NCI-H2171 treated with DMSO at 0.1 percent for 48 hours (cell line): Measurements from ENCODE around the gene MRGPRG.
A peak's percentile ranks its signal among the peaks of the same experiment; 100 is the strongest.

Experiments used
- DNase-seq: peaks from one replicate; lab custom pipeline; 2025; lab: John Stamatoyannopoulos, UW

The MRGPRG gene

DNA sequence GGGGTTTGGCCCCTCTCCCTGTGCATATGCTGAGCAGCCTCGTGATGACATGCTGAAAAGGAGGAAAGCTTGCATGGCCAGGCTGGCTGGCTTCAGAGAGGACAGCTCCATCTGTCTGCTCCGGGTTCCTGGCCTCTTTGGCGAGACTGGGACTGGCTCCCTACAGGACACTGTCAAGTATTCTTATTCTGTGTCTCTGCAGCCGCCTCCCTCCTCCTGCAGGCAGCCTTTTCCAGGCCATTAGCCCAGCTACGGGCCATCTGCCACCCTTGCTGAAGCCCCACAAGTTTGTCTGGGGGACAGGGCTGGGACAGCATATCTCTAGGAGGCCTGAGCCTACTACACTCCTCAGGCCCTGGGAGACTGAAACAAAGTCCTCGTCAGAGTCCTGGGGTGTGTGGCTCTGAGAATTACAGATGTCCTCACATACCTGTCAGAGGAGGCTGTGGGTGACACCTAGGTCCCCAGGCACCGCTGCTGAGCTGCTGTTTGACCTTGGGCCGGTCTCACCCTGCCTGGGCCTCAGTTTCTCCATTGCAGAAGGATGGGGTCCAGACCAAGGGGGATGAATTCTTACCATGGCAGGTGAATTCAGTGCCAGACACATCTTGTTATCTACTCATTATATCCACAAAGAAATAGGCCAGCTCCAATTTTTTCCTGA is 11.0 kb downstream of the MRGPRG start:
- DNase-seq, result no peak

DNA sequence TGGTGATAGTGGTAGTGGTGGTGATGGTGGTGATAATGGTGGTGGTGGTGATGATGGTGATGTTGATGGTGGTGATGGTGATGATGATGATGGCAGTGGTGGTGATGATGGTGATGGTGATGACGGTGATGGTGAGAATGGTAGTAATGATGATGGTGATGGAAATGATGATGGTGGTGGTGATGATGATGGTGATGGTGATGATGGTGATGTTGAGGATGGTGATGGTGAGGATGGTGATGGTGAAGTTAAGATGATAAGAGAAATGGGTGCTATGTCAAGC is 11.8 kb downstream of the MRGPRG start:
- no peak for DNase-seq

DNA sequence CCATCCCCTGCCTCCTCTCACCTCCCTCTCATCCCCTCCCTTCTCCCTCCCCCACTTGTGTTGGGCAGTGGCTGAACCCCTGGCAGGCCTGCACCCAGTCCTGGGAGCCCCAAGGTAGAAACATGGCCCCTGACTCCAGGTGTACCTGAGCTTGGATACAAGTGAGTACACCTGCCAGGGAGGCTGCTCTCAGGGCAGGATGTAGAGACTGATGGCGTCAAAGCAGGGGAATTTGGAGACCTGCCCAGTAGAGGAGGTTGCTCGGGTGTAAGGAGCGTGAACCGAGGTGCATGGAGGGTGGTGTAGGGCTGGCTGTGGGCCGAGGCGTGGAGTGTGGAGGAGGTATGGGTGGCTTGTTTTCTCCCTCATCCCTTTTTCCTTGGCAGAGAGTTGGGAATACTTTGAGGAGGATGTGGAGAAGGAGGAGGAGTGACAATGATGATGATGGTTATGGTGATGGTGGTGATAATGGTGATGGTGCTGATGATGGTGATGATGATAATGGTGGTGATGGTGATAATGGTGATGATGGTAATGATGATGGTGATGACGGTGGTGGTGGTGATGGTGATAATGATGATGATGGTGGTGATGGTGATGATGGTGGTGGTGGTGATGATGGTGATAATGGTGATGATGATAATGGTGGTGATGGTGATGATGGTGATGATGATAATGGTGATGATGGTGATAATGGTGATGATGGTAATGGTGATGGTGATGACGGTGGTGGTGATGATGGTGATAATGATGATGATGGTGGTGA is 12.3 kb downstream of the MRGPRG start:
- no peak for DNase-seq

DNA sequence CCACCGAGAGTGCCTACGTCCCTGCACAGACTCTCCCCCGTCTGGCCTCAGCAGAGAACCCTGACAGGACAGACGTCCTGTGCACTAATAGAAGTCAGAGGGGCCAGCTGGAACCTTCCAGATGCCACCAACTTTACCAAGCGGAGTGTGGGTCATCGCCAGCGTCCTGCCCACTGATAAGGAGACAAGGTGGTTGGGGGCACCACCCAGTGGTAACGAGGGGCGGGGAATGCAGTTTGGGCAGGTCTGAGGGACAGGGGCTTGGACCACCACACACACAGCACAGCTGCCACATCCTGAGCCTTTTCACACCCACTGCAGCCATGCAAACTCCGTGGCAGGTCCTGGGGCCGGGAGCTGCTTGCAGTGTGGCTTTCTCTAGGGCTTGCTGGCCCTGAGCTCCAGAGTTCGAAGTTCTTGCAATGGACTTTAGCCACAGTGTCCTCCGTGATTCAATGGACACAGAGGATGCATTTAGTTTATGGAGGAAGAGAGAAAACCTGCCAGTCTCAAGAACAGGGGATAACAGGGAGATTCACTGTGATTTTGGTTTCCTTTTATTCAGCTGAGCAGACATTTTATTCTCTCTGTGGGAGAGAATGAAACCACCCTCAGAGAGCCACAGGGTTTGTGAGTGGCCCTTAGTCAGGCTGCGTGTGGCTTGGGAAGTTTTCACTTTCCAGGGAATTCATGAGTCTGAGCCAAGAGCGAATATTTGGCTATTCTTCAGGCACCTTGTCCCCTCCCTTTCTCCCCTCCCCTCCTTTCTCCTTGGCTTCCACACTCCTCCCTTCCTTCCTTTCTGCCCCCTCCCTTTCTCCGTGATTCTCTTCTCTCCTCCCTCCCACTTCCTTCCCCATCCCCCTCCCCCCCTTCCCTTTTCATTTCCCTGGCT is 13.1 kb downstream of the MRGPRG start:
- DNase-seq, result no peak

DNA sequence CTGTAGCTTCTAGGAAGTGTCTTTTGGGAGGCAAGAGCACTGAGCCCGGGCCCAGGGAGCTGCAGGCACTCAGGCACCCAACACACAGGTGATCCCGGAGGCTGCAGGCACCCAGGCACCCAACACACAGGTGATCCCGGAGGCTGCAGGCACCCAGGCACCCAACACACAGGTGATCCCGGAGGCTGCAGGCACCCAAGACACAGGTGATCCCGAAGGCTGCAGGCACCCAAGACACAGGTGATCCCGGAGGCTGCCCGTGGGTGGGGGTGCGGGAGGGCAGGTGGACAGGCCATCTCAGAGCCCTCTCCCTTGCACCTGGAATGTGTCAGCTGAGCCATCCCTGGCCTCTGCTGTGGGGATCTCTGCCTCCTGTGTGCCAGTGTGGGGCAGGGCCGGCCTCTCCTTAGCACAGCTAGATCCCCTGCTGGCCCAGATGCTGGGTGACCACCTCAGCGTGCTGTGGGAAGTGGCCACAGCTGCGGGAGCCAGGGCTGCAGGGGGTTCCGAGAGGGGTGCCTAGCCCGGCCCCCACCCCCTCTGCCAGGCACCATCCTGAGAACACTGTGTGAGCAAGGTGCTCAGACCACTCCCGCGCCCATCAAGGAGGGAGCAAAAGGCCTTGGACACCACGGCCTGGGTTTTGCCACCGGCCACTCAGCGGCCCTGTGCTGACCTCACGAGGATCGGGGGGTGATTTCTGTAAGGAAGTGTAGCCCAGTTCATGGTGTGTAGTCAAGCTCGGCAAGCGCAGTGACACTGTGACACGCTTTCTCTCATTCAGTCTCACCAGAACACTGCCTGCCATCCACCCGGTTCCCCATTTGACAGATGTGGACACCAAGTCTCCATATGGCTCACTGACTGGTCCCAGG is 14.2 kb downstream of the MRGPRG start:
- DNase-seq, result no peak

DNA sequence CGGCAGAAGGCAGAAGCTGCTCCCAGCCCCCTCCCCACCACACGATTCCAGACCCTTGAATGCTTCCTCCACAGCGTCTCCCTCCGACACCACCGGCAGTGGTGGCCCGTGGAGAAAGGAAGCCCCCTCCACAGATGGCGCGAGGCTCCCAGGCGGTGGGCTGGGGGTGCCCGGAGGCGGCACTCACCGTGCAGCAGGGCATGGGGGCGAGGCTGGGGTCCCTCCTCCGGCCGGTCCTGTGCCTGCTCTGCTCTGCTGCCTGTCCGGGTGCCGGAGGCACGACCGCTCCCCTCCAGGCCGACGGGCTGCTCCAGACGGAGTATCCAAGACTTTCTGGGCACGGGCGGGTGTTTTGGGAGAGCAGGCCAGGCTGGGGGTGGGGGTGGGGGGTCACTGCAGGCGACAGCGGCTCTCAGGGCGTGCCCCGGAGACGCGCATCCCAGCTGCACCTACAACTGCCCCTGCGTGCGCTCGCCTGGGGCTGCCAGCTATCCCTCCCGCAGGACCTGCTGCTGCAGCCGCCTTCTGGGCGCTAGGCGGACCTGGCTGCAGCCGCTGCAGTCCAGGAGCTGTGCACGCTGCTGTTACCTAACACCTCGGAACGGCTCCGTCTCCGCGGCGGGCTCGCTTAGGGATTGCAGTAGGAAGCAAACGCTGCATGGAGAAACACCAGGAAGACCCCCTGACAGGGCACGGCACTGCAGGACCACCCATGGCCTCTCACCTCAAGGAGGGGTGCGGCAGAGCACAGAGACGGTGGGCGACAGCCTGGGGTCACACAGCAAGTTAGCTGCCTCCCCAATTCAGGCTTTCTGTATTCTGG is 15.2 kb downstream of the MRGPRG start:
- DNase-seq, result peak; percentile 16

DNA sequence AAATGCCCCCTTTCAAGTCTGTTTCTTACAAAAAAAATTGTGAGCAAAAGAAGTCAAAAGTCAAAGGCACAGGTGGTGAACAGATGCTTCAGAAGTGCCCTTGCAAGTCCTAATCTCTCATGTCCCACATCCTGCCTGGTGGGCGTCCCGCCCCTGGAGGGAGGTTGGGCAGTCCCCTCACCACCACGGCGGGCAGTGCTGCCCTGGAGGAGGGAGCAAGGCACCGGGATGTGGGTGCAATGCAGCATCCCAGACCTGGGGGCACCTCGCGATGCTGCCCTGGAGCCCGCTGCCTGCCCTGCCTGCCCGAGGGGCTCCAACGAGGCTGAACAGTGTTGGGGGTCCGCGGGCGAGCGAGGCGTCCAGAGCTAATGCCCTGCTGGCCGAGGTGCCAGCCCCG is 15.9 kb downstream of the MRGPRG start:
- peak; percentile 3 for DNase-seq

DNA sequence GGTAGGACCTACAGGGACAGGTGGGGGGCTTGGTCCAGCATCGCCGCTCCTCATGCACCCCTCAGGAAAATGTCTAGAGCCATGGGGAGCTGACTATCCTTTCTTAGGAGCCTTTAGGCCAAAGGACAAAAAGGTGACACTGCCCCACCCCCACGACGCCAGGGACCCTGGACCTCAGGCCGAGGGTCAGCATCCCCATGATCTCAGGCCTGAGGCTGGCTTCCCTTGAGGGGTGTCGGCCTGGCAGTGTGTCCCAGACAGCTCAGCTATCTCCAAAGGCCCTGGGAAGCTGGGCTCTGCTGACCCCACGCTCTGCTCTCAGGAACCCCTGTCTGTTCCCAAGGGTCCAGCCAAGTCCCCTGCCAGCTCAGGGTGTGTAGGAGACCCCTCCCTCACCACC is 16.3 kb downstream of the MRGPRG start:
- DNase-seq, result no peak

DNA sequence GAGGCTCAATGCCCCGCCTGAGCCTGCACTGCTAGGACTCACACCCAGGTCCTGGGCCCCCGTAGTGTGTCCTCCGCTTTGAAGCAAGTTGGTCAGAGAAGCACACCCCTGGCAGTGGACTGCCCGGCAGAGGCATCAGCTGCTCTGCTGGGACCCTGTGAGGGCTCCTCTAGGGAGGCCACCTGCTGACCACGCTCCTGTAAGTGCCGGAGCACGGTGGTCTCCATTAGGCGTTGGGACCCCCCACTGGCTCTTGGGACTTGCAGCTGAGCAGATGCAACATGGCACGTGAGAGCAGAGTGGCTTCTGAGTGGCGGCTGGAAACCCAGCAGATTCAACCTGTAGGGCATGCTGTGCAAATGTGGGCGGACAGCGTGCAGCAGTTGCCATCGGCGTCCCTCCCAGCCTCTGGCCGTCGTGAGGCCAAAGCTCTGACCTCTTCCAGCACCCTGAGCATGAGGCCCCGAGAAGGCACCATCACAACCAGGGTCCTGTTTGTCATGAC is 16.9 kb downstream of the MRGPRG start:
- no peak for DNase-seq

DNA sequence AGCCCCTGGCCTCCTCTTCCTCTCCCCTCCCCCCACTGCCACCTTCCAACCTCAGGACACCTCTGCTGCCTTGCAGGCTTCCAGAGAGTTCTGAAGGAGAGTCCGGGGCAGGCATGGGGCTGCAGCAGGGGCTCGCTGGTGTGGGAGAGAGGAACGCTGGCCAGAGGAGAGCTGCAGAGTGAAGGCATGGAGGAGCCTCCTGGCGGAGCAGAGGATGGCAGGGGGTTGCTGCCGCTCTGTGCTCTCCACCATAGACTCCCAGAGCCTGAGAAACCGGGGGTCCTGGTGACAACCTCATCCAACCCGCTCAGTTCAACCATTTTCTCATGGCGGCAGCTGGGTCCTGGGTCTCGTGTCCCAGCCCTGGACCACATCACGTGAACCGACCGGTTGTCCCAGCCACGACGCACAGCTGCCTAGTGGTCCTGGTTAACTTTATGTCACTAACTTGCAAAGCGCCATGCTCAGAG is 17.5 kb downstream of the MRGPRG start:
- no peak for DNase-seq

DNA sequence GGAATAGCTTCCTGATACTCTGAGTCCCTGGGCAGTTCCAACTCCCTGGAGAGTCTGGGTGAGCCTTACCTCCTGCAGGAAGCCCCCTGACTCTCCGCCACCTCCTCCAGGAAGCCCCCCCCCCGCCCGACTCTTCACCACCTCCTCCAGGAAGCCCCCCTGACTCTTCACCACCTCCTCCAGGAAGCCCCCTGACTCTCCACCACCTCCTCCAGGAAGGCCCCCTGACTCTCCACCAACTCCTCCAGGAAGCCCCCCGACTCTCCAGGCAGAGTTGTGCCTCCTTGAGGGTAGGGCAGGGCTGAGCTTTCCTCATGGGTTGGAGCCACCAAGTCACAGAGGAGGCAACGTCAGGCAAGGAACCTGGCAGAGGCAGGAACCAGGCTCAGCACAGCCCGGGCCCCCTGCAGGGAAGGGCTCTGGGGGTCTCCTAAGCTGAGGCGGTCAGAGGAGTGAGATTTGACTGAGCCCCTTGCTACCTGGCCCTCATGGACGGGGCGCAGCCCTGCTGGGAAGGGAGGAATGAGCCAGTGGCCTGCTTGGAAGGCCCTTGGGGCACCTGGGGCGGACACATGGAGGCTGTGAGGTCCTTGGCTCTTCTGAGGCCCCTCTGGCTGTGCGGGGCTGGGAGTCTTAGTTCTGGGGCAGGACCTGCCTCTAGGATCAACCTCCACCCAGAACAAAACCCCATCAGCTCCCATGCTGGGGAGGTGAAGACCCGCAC is 18.1 kb downstream of the MRGPRG start:
- DNase-seq, result no peak

DNA sequence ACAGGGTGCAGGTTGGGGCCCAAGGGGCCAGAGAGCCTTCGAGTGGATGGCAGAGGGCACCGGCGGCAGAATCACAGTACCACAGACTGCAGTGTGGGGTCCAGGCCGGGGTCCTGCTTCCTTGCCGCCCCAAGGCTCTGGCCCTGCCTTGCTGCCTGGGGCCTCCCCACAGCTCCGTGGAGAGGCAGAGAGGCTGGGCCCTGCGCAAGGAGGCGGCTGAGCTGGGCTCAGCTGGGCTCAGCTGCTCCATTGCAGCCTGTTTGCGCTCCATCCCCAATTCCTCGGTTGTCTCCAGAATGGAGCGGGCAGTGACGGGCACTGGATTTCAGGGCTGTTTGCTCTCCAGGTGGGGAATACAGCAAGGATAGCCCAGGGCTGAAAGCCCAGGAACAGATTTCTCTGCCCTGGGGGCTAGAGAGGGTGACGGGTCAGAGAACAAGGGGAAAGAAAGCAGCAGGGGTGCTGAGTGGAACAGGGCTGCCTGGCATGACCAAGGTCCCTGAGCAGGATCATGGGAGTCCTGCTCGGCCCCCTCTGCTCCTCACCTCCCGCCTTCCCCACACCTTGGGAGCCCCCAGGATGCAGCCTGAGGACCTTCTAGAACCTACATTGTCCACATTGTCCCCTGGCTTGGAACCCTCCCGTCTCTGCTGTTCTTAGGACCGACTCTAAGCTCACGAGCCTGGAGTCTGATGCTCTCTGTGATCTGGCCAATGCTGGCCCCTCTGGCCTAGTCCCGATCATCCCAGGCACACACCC is 18.9 kb downstream of the MRGPRG start:
- no peak for DNase-seq

DNA sequence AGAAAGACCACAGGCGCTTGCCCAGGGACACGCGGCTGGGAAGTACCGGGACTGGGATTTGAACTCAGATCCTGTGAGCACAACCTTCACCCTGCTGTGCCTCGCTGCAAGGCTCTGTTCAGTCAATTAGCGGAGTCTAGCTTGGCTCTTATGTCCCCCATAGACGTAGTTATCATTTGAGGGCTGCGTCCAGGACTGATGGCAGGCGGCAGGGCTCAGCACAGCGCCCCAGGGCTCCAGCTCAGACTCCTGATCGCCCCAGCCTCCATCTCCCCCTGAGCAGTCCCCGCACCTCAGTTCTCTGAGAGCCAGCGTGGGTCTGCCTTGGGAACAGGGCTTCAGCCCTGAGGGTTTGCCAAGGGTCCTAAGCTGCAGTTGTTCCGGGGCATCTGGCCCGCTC is 19.8 kb downstream of the MRGPRG start:
- no peak for DNase-seq

DNA sequence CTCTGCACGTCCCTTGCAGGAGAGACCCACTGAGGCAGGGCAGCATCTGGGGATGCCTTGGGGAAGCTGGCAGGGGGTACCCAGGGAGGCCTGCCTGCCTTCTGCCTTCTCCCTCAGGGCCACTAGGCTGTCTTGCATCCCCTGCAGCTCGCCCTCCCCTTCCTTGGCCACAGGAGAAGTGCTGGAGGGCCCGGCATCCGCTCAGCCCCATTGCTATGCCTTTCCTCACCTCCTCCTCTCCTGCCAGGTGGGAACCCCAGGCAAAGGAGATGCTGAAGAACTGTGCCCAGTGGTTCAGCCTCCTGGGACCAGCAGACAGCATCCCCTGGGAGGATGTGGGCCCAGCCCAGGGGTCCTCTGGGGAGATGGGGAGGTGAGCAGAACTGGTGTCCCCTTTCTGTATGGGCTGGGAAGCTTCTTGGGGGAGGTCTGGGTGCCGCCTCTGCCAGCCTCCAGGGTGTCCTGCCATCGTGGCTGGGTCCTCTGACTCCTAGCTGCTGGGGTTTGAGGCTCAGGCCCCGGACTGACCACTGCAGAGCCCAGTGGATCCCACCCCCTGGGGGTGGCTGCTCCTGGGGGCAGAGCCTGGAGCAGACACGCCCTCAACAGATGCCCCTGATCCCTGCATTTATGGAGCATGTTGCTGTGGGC is 20.6 kb downstream of the MRGPRG start:
- no peak for DNase-seq

DNA sequence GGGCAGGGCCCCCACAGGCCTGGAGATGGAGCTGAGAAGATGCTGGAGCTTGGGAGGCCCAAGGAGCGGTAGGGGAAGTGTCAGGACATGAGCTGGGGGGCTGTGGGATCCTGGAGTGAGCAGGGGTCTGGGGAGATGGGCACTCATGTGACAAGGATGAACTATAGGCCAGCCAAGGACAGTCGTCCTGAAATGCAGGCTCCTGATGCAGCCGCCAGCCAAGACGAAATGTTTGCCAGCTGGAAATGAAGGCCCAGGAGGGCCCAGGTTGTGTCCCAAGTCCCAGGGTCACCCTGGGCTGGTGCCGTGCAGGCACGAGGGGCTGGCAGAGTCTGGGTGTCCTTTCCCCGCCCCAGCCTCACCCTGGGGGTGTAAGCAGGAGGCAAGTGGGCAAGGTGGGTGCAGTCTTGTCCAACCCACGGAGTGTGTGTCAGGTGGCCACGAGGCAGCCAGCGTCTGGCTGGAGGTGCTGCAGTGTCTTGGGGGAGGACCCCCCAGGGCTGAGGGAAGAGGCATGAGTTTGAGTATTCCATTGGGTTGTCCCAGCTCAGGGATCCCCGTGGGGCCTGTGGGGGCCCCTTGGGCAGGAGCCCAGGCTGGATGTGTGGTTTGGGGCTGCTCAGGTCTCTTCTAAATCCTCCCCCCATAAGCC is 21.4 kb downstream of the MRGPRG start:
- no peak for DNase-seq

DNA sequence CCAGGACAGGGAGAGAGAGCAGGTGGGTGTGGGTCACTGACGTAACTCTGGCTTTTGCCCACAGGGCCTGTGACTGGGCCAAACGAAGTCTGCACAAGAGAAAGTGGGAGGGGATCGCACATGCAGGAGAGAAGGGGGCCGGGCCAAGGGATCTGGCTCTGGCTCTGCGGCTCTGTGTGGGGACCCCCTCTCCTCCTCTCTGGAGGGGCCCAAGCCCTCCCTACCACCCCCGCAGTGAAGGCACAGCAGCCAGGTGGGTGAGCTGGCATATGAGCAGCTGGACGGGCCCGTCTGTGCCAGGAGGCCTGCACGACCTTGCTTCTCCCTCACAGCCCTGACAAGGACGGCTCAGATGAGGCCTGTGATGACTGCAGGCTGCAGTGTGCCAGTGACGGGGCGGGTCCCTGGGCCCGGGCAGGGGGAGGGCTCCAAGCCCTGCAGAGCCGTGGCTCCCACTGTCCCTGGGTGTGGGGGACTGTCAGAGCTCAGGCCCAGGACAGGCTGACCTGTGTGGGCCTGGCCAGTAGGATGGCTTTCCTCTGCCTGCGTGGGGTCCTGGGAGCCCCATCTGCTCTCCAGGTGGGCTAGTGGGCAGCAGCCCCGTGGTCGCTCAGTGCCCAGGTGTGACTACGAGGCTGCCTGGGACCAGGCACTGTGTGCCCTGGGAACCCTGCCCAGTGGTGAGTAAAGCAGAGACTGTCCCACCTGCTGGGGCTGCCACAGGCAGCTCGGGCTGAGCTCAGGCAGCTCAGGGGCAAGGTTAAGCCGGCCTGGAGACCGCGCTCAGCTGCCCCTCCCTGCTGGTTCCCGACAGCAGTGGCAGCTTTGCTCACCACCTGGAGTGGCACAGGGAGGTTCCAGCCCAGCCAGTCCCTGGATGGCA is 22.2 kb downstream of the MRGPRG start:
- DNase-seq, result no peak
